H1 (cell line): ENCODE results near the gene TMEM204. TPM values are rescaled to one million over a fixed set of nuclear protein-coding genes. Genes with fewer than 3 reads are reported as not detected.

Experiments
- ASH2L ChIP-seq: fragments of 200-600, 300-600 bp; sonication (generic); IDR thresholded peaks from one replicate; pipeline ENCODE4 v1.7.1; 2017; ENCODE audit warnings: low read length
- CREB1 ChIP-seq: IDR thresholded peaks from 2 replicates; pipeline ENCODE4 v1.6.1; 2012; ENCODE audit warnings: inconsistent platforms
- MAFK ChIP-seq: IDR thresholded peaks from 2 replicates; pipeline ENCODE4 v1.6.1; 2012; ENCODE audit warnings: low read depth, mild to moderate bottlenecking, improper control_type of control experiment, low read length
- MAX ChIP-seq: IDR thresholded peaks from 2 replicates; pipeline ENCODE4 v1.6.1; 2012; ENCODE audit warnings: inconsistent platforms
- RFX5 ChIP-seq: IDR thresholded peaks from 2 replicates; pipeline ENCODE4 v1.6.1; 2011; ENCODE audit warnings: low read depth, low read length, improper control_type of control experiment, borderline replicate concordance
- SP1 ChIP-seq: IDR thresholded peaks from 2 replicates; pipeline ENCODE4 v1.6.1; 2011; ENCODE audit warnings: low read depth, low read length
- TAF7 ChIP-seq: optimal IDR thresholded peaks from 2 replicates; pipeline ENCODE3; 2011; ENCODE audit warnings: low read depth, mild to moderate bottlenecking, inconsistent platforms, low read length, moderate library complexity, borderline replicate concordance
- TCF12 ChIP-seq: IDR thresholded peaks from 2 replicates; pipeline ENCODE4 v1.6.1; 2011; ENCODE audit warnings: low read depth, mild to moderate bottlenecking, low read length
- polyA plus RNA-seq, 7 experiments: library from polyadenylated mRNA; depleted of rRNA in 3 of 7; stranded (reverse) in 5 of 7; unstranded in 2 of 7; fragments of >200 nt in 5 of 7; fragments of 200-250 nt in 2 of 7; gene quantifications; 1 replicate in 5 of 7; 2 replicates in 1 of 7; 4 replicates in 1 of 7; pipeline versions ENCODE4 v1.2.1 to v1.2.3, GENCODE V29; 2011 to 2013; ENCODE audit warnings: missing spikeins in 2 of 7, mixed read lengths in 2 of 7
- total RNA-seq: library from RNA; stranded (reverse); fragmentation: NEBNext Ultra II Directional; extraction: Animal tissue kit (Norgen Biotek cat#: 25700); gene quantifications from 2 replicates; pipeline ENCODE4 v1.2.1, GENCODE V29; 2021

The TMEM204 gene
- total and polyA plus RNA-seq, 2 of the 8 experiments (the other 6 are each of a cell fraction or from before 2014, with no cell fraction given): not detected

DNA sequence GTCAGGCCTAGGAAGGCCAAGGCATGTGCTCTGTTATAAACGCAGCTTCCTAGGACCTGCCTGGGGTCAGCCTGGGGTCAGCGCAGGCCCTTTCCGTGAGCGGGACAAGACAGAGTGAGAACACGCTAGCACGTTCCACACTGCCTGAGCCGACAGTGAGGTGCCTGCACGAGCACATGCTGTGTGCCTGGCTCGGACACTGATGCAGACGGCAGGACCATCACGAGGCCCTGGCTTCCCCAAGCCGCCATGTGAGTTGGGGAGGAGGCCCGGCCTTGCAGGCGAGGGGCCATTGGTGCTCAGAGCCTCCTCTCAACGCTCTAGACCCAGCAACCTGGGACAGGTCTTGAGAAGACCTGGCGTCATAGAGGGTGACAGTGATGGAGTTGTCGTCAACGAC lies 9.1 kb downstream of the TMEM204 start (continued):
- TF ChIP-seq MAX (no peak), TAF7 (no peak), ASH2L (no peak), TCF12 (no peak), MAFK (no peak), SP1 (no peak), CREB1 (no peak), RFX5 (no peak)
